GM18520 (cell line): ENCODE results near the gene DGKG.

Experiments
- ATAC-seq: cut with Tn5 transposase; IDR thresholded peaks from one replicate; pipeline ENCODE4 v1.9.1; 2021; ENCODE audit not compliant: unreplicated experiment

Gene DGKG

GRCh38 chr3:186281176-186281575 lies 80.9 kb downstream of the DGKG start:
- ATAC-seq = no peak

DNA sequence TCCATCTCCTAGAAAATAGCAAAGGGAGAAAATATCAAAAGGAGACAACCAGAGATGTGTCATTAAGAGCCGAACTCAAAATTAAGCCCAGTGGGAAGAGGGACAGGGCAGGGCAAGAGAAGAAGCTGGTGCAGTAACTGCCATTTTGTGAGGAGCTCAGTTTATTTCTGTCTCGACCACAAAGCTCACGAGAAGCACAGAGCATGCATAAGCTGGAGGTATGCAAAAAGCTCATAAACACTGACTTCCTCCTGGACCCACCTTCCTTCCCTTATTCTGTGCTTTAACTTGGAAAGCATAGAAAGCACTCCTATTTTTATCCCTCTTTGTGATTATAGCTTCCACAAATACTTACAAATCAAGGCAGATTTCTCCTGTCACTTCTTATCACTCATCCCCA lies 81.3 kb downstream of the DGKG start:
- ATAC-seq = no peak

- ATAC-seq = no peak
Measured at GRCh38 chr3:186277268-186277909, 84.6 kb downstream of the DGKG start.

DNA sequence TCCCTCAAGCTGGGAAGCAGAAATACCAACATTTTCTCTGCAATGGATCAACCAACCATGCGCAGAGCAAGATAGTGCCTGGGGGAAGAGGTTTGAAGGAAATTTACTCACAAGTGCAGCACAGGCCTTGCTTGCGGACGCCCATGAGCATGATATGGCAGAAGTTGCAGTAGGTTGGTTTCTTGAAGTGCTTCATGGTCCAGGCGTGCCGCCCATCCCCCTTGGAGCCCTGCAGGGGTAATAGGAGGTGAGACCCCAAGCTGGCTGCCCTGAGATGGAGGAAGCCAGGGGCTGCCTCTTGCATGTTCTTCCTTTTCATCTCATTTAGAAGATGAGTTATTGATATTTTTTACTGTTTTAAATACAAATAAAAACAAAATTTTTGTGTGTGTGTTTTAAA lies 86.6 kb downstream of the DGKG start:
- no peak for ATAC-seq

DNA sequence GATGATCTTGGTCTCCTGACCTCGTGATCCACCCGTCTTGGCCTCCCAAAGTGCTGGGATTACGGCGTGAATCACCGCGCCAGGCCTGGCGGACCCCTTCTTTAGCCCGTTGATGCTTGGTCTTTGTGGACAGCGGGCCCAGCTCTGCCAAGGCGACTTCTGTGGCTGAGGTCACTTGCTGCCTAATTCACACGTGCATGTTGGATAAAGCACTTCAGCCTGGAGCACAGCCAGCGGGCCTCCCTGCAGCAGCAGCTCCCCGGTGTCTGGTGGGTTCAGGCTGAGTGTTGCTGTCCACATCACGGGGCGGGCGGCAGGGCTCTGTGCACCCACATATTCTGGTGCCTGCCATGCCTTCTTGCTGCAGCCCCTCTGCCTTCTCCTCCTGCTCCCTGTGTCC lies 88.4 kb downstream of the DGKG start:
- ATAC-seq = no peak

- no peak for ATAC-seq
Measured at GRCh38 chr3:186270701-186271100, 91.3 kb downstream of the DGKG start.

- ATAC-seq = no peak
Measured at GRCh38 chr3:186268616-186269448, 93.2 kb downstream of the DGKG start.

GRCh38 chr3:186267758-186268157 lies 94.3 kb downstream of the DGKG start:
- ATAC-seq = no peak

DNA sequence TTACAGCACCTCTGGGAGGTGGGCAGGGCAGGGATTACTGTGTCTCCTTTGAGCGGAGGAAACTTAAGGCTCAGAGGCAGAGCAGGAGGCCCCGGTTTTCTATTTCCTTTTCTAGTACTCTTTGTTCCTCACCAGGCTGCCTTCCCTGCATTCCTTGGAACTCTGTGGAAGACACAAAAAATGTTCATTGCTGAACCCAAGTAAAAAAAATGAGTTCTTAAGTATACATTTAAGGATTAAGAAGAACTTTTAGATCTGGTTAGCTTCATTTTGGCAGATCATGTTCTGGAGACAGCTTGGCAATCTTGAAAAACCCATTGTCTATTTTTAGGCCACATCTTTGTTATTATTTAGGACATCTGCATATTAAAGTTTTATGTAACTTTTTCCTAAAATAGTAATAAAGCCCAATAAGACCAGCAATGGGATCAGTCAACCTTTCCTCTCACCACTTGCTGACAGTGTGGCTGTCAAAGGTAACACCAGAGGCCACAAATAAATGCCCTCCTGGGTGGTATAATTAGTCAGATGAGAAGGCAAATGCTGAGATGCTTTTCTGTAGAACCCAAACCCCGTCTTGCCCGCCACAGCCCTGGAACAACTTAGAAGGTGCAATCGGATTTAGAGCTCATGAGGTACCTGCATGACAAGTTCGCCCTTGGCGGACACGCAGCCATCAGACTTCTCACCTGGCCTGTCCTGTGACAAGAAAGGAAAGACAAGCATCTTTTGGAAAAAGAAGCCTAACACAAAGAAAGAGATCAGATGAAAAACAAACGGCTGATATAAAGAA lies 97.2 kb downstream of the DGKG start:
- no peak for ATAC-seq

DNA sequence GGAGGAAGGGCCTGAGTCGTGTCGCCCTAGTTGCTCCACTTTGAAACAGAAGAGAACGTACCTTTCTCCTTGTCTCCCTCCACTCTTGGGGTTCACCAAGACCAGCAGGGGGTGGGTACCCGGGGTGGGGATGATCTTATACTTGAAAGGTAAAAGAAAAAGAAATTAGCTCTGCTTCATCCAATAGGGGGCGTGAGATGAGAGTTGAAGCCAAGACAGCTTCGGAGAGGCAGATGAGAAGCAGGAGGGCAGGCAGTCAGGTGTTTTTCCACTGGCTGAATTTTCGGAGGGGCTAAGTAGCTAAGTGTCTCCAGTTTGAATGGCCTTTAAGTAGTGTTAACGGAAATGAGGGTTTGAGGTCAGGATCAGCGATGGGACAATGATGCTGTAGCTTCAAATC lies 100.4 kb downstream of the DGKG start:
- ATAC-seq = no peak

GRCh38 chr3:186260726-186261125 lies 101.3 kb downstream of the DGKG start:
- no peak for ATAC-seq

- ATAC-seq = peak; percentile 52
Measured at GRCh38 chr3:186259612-186260383, 102.2 kb downstream of the DGKG start.

DNA sequence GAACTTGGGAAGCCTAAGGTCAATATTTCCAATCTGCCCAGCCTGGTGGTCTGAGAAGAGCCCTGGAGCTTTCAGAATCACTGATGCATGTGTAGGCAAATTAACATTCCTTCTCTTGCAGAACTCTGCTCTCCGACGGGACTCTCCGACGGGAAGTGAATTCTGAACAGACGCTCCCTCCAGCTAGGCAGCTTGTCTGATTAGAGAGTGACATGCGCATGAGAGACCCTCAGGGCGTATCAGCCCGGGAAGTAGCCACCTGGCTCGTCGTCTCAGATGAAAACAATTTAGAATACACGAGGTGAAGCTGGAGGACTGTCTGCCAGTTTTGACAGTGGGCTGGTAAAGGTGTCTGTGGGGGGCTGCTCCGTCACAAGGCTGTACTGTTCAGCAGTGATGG lies 103.1 kb downstream of the DGKG start:
- no peak for ATAC-seq

DNA sequence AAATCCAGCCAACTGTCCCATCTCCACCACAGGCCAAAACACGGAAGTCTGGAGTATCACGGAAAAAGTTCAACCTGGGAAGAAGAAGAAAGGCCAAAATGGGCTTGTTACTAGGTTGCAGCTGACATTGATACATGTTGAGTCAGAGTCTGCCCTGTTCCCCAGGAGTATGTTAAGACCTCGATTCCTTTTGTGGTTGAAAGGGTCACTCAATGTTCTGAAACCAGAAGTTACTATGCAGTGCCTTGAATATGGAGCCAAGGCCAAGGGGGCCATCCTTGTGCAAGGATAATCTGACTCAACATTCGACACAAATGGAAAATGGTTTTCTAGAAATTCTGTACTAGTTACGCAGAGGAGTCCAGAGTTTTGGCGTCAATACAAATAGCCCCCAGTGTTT lies 104.2 kb downstream of the DGKG start:
- no peak for ATAC-seq

DNA sequence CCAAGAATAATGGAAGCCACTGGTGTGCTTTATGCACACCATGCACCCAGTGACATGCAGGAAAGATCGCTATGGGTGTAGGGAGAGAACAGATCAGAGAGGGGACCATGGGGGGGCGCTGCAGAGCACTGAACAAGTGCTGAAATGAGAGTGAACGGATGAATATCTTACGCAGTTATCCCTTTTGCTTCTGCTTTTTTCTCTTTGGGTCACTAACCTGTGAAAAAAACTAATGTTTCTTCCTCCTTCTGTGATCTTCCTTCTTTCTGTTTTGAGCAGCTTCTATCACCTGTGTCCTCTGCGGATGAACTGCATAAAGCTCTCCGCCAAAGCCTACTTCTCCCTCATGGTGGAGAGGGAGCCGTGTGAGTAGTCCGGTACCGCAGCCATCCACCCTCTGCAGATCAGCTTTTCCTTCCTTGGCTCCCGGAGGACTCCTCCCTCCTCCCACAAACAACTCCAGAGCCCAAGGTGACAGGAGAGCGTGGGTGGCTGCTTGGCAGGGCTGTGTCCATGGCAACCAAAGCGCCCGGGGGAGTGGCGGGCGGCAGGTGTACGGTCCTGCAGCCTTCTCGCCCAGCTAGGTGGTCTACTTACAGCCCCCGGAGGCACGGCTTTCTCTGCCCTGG lies 106.2 kb downstream of the DGKG start:
- no peak for ATAC-seq

DNA sequence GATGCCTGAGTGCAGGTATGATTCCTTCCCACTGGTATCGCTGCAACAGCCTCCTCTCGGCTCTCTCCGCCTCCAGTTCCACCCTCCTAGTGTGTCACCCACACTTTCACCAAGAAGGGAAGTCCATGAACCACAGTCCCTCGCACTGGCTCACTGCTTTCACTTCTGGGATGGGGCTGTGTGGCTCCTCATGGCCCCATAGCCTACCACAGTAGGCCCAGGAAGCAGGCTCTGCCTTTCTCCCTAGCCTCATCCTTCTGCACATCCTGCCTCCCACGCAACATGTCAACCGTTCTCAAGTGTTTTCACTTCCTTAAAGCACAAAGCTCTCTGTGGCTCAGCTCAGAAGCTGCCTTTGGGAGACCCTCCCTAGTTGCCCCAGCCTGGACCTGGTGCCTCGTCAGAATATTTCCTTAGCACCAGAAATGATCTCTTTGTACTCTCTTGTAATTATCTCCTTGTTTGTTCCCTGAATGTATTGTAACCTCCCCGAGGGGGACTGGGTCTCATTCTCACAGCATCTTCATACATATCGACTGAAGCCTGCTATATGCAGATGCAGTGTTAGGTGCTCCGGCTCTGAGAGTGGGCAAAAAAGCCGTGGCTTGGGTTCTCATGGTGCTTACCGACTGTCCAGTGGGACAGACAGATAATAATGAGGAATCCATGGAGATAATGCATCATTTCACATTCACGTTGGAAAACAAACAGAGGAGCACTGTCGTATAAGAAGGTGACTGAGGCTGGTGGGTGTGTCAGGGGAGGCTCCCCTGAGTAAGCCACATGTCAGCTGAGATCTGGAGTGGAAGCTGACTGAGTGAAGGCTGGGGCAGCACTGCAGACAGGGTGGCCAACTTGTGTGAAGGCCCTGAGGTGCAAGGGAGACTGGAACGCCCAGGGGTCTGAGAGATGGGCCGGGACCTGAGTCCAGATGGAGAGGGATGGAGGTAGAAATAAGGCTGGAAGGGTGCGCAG lies 107.1 kb downstream of the DGKG start:
- ATAC-seq = peak; percentile 41

DNA sequence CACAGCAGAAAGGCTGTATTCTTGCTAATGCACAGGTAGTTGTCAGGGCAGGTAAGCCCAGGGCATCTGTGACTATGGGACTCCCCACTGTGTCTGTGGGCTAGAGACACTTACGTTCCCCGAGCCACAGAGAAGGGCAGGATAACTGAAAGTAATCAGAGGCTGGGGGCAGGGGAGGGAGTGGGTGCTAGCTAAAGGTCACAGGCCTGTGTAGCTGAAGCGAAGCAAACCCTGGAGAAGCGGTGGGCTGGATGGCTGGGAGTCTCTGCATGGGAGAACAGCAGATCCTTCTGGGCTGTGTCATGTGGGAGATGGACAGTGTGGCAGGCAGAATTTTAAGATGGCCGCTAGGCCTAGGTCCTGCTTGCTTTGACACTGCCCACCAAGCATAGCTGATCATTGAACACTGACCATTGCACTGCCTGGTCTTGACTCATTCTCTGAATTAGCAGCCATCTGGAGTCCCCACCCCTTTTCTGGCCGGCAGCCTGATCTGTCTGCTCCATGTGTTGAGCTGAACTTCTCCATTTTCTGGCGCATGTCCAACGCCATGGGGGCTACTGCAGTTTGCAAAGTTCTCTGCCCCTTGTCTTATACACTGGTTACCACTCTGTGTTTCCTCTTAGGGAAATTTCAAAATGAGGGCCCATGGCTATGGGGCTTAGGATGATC lies 110.0 kb downstream of the DGKG start:
- ATAC-seq = no peak

- no peak for ATAC-seq
Measured at GRCh38 chr3:186248850-186249249, 113.2 kb downstream of the DGKG start.
